ENCODE results near the gene MGAT5B. TPM values are rescaled to one million over a fixed set of nuclear protein-coding genes. Genes with fewer than 3 reads are reported as not detected.

Gene MGAT5B
- total and polyA plus RNA-seq, 2 of the 13 experiments (the other 11 are each of a cell fraction or from before 2014, with no cell fraction given), result 0.07 to 0.13 TPM

- TF ChIP-seq ZNF276 (CRISPR knock-in tag; IDR thresholded peaks at IDR 0.05; ENCODE audit: low read depth) (no peak), MED13 (CRISPR knock-in tag; IDR thresholded peaks at IDR 0.05) (no peak), KDM6A (CRISPR knock-in tag; IDR thresholded peaks at IDR 0.05; ENCODE audit: low read depth) (peak; percentile 67), TRIM24 (CRISPR knock-in tag; IDR thresholded peaks at IDR 0.05) (0 out of 2 replicates have a peak, but pooled peaks have one; percentile 48), ZNF331 (CRISPR knock-in tag; IDR thresholded peaks at IDR 0.05) (peak; percentile 74; the same call in 1 of the 2 replicates), ZNF124 (CRISPR knock-in tag; IDR thresholded peaks at IDR 0.05) (peak; percentile 60; the same call in 1 of the 2 replicates), FOXJ3 (CRISPR knock-in tag; IDR thresholded peaks at IDR 0.05; ENCODE audit: borderline replicate concordance) (peak; percentile 82; the same call in 1 of the 2 replicates), FOXP4 (CRISPR knock-in tag; IDR thresholded peaks at IDR 0.05) (peak; percentile 89), MAF1 (CRISPR knock-in tag; IDR thresholded peaks at IDR 0.05; ENCODE audit: borderline replicate concordance) (no peak), TP53 (CRISPR knock-in tag; conservative IDR thresholded peaks at IDR 0.05) (no peak), RERE (CRISPR knock-in tag; IDR thresholded peaks at IDR 0.05; ENCODE audit: low read depth) (peak; percentile 98), ZNF383 (CRISPR knock-in tag; IDR thresholded peaks at IDR 0.05; ENCODE audit: borderline replicate concordance) (no peak), NCOR1 (IDR thresholded peaks at IDR 0.05; ENCODE audit: borderline replicate concordance, low read length) (peak; percentile 38; the same call in 1 of the 2 replicates), TFAP4 (IDR thresholded peaks at IDR 0.05; ENCODE audit: borderline replicate concordance, low read depth) (0 out of 2 replicates have a peak, but pooled peaks have one; percentile 31), TCF7L2 (IDR thresholded peaks at IDR 0.05; ENCODE audit: low read depth, low read length) (peak; percentile 85; the same call in 1 of the 2 replicates), SOX13 (IDR thresholded peaks at IDR 0.05) (peak; percentile 84), SOX13 (CRISPR knock-in tag; conservative IDR thresholded peaks at IDR 0.05 in 1 of 2, IDR thresholded peaks at IDR 0.05 in 1 of 2) (peak in 1 of 2 experiments; percentile 92; a peak in 2 of 4 replicates)
These were observed 46.7 kb downstream of the MGAT5B start (continued) for GRCh38 chr17:76914937-76915336.

Measured in HepG2 (cell line).